GM19455 (cell line): ENCODE data around the gene OR51S1.
"Not testable (repeated sequence)": the region's sequence is repeated elsewhere in the genome, so short reads cannot be mapped to it uniquely, and the experiment has no call there.

Experiments used
- ATAC-seq: cut with Tn5 transposase; IDR thresholded peaks from one replicate; pipeline ENCODE4 v1.9.1; 2021; ENCODE audit not compliant: unreplicated experiment

Gene OR51S1

GRCh38 chr11:4848908-4849532, at the start of gene OR51S1:
Gene OR51S1, minus strand, starts transcription at chr11:4849208. Its CDS starts 0 bp downstream, at chr11:4849208.
- no peak for ATAC-seq

GRCh38 chr11:4891996-4892640, 43.1 kb upstream of the OR51S1 start:
- no peak for ATAC-seq

DNA sequence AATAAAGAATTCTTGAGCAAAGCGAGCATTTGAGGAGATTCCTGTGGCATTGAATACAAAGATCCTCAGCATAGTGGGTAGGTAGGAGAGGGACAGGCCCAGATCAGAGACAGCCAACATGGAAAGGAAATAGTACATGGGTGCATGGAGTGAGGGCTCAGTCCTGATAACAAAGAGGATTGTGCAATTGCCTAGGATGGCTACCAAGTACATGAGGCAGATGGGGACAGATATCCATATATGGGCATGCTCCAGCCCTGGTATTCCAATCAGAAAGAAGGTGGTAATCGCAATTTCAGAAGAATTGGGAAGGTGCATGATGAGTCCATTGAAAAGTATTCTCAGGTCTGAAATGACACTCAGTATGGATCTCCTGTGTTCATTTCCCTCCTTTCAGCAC, 41.3 kb upstream of the OR51S1 start:
- no peak for ATAC-seq

- no peak for ATAC-seq
These were observed 38.6 kb upstream of the OR51S1 start for GRCh38 chr11:4887591-4887990.

DNA sequence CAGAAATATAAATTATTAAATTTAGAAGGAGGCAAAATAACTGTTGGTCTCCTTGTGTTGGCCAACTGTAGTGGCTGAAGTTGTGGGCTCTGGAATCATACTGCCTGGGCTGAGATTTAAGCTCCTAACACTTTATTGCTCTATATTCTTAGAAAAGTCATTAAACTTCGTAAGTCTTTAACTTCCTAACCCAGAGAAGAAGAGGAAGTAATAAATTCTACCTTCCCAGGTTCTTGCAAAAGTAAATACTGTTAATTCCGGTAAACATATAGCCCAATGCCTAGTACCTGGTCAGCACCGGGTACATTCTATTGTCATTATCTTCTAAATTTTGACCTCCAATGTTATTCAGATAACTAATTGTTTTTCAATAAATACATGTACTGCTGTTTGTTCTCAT, 37.2 kb upstream of the OR51S1 start:
- ATAC-seq: no peak

DNA sequence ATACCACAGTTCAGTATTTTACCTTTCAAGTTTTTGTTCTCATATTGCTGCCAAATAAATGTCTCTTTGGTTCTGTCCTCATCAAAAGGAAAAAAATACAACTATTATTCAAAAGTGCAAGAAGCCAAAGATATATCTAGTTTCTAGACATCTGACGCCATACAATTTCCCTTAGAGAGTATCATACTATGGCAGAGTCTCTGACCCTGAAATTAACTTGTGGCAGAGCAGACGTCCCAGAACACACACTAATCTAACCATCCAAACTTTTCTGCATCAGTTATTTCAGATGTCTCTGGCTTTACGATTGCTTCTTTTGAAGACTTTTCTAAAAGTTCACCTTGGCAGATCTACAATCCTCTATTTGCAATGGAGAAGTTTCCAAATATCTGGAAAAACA, 35.4 kb upstream of the OR51S1 start:
- ATAC-seq: no peak

- ATAC-seq: no peak
These were observed 33.5 kb upstream of the OR51S1 start for GRCh38 chr11:4882543-4882942.

GRCh38 chr11:4881860-4882500, 33.0 kb upstream of the OR51S1 start, which contains the start of gene OR51T1:
Gene OR51T1, plus strand, starts transcription at chr11:4881900. Its CDS starts 0 bp downstream, at chr11:4881900.
- no peak for ATAC-seq

- ATAC-seq: no peak
These were observed 32.2 kb upstream of the OR51S1 start for GRCh38 chr11:4881188-4881587.

- ATAC-seq: no peak
These were observed 16.8 kb upstream of the OR51S1 start for GRCh38 chr11:4865855-4866254.

DNA sequence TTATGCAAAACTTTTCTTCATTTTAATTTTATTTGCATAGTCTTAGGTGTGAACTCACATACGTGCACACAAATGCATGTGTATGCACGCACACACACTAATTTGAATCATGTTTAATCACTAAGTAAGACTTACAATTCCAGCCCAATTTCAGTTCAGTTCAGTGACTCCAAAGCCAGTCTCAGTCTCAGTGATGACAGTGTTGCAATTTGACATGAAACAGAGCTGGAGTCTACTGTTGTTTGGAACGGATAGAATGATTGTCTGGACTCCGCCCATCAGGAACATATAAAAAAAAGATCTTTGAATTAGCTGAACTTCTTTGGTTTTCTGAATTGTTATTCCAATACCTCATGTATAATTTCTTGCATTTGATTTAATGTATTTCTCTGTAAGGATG, 14.9 kb upstream of the OR51S1 start:
- no peak for ATAC-seq

DNA sequence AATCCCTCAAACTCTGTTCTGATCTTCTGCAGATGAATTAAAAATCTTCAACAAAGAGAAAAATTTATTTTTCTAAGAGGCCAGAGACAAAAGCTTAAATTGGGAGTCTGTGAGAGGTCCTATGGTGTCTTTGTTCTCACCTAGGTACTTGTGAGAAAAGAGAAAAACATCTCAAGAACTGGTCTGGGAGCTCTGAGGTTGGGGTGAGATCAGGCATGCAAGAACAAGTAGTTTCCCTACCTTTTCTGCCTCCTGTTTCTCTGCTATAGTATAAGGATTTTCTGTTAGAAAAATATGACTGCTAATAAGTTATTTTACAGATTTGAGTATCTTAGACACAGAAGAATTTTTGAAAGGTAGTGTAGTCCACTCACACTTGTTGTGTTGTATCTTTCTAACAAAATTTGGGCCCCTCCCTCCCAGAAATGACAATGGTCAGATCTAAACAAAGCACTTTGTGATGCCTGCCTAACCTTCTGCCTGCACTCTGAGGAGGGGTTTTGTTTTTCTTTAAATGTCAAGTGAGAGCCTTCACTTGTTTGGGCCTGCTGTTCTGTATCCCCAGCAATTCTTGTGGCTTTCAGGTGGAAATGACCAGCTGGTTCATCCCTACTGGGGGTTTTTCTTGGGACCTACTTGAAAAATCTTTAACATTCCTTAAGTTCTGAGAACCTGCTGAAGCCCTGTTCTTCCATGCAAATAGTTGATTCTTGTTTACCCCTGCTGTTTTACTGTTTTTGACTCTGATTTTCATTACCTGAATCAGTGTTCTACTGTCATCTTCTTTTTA, 13.6 kb upstream of the OR51S1 start:
- no peak for ATAC-seq

DNA sequence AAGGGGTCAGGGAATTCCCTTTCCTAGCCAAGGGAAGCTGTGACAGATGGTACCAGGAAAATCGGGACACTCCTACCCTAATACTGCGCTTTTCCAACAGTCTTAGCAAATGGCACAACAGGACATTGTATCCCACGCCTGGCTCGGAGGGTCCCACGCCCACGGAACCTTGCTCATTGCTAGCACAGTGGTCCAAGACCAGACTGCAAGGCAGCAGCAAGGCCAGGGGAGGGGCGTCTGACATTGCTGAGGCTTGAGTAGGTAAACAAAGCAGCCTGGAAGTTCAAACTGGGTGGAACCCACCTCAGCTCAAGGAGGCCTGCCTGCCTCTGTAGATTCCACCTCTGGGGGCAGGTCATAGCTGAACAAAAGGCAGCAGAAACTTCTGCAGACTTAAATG, 5.3 kb upstream of the OR51S1 start:
- ATAC-seq: not testable (repeated sequence)

DNA sequence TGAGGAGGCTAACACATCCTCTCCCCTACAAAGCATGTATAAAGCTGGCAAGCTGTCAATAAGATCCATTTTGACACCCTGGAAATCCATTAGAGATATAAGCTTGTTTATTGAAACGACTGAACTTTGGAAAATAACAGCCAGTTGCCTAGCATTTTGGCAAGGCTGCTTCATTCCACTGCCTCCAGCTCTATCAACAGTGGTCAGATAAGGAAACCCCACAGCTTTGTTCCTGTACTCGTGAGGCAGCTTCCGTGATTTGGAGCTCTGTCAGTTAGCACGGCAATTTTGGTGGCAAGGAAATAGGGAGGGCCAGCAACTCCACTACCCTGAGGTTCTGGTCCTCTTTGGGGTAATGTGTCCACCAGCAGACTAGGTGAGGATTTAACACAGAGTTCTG, 2.0 kb upstream of the OR51S1 start:
- ATAC-seq: no peak

- ATAC-seq: no peak
These were observed 9.0 kb downstream of the OR51S1 start for GRCh38 chr11:4839851-4840549.

DNA sequence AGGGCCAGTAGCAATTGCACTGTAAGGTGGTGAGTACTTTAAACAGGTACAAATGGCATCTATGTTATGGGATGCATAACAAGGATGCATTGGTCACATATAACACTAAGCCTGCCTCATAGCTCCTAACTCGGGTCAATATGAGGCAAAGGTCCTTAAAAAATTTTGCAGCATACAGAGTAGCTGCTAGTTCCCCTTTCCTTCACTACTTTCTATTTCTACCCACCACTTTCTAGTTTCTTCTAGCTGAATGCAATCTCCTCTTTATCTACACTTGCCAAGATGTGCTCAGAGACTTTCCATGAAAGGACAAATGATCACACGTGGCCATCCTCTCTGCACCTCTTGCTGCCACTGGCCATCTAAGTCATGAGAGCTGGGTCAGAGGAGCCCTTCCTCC, 18.1 kb downstream of the OR51S1 start:
- no peak for ATAC-seq

DNA sequence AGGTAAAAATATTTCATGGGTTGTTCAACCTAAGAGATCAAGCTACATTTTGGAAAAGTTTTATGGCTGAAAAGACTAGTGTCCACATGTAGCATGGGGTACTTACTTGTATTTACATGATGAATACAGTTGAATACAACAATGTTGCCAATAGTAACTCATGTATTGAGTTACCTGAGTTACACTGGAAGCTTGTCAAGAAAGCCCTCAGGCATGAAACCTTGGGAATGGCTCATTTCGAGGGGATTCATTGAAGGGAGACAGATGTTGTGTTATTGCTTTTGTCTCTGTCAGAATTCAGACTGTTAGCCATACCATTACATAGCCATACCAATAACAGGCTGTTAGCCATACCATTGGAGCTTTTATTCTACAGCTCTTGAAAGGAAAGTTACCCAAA, 18.7 kb downstream of the OR51S1 start:
- no peak for ATAC-seq

DNA sequence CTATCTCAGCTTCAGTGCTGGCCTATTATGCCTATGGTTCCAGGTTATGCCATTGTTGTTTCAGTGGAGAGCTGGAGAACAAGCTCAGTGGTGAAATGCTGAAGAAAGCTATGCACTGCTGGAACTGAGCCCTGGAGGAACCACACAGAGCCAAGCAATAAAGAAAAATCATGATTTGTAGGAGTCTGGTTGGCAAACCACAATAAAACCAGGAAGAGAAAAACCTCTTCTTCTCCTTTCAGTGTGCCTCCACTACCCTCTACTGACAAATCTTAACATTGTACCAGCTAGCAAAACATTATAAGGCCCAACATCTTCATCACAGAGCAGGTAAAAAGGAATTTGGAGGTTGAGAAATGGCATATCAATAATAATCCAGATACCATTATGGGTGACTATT, 22.6 kb downstream of the OR51S1 start:
- ATAC-seq: no peak

DNA sequence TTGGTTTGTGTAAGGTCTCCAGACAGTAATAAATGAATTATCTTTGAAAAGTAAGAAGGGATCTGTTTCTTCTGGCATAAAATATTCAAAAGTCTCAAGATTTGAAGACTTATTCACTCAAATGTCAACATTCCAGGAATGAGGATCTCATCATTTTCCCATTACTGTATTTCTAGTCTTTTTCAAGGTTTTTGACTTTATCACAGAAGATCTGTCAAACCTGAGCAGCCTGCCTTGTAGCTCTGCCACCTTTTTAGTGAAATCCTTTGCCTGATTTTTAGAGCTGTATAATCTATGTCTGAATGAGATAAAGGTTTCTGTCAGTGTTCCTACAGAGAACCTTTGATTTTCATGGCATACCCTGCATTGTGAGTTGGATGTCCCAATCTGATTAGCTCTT, 23.9 kb downstream of the OR51S1 start:
- no peak for ATAC-seq

GRCh38 chr11:4821021-4821420, 28.0 kb downstream of the OR51S1 start, which contains the start of gene OR51F2:
Gene OR51F2, plus strand, starts transcription at chr11:4821321. Its CDS starts 101 bp downstream, at chr11:4821422.
- ATAC-seq: no peak

DNA sequence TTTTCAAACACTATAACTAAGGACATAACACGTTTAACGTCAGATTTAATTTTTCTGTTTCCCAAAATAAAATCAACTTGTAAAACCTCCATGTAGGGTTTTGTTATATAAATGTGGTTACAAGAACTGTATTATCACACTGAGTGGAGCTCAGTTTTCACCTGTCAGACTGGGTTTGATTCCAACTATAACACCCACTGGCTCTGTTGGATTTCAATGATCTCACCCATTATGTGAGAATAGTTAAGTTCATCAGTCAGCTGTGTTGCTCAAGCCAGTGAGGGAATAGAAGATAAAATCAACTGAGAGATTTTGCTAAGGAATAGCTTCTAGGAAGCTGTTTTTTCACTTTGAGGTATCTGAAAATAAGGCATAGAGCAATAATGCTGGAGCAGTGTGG, 39.8 kb downstream of the OR51S1 start:
- no peak for ATAC-seq
